Measurements from ENCODE around the gene C11orf91.
A peak's percentile ranks its signal among the peaks of the same experiment; 100 is the strongest.

Gene C11orf91

GRCh38 chr11:33690290-33691065, 10.1 kb downstream of the C11orf91 start:
- Histone ChIP-seq H3K27me3 (ENCODE audit: insufficient read depth, poor library complexity, severe bottlenecking) (no peaks in the 10 kb centered on the region), H3K9me3 (ENCODE audit: severe bottlenecking) (no peaks in the 10 kb centered on the region), H3K4me1 (ENCODE audit: insufficient read depth, poor library complexity, severe bottlenecking) (peaks cover 60% of the 10 kb centered on the region), H3K4me3 (ENCODE audit: severe bottlenecking) (no peak overlapping the region), H3K36me3 (ENCODE audit: low read depth) (no peaks in the 10 kb centered on the region), H3K27ac (ENCODE audit: poor library complexity, severe bottlenecking) (peak overlapping the region; percentile 100)
- DNase-seq (ENCODE audit: low spot score) (peak; percentile 90), ATAC-seq (ENCODE audit: low read depth) (peak; percentile 70)
- TF ChIP-seq CTCF (IDR thresholded peaks at IDR 0.05; ENCODE audit: poor library complexity, severe bottlenecking) = no peak

GRCh38 chr11:33689501-33689900, 11.1 kb downstream of the C11orf91 start:
- Histone ChIP-seq H3K27me3 (ENCODE audit: insufficient read depth, poor library complexity, severe bottlenecking) (no peaks in the 10 kb centered on the region), H3K9me3 (ENCODE audit: severe bottlenecking) (no peaks in the 10 kb centered on the region), H3K27ac (ENCODE audit: poor library complexity, severe bottlenecking) (peak overlapping the region; percentile 100), H3K4me3 (ENCODE audit: severe bottlenecking) (no peak overlapping the region), H3K36me3 (ENCODE audit: low read depth) (no peaks in the 10 kb centered on the region), H3K4me1 (ENCODE audit: insufficient read depth, poor library complexity, severe bottlenecking) (peaks cover 60% of the 10 kb centered on the region)
- no peak for TF ChIP-seq CTCF (IDR thresholded peaks at IDR 0.05; ENCODE audit: poor library complexity, severe bottlenecking)
- DNase-seq (ENCODE audit: low spot score) (no peak), ATAC-seq (ENCODE audit: low read depth) (no peak)

- H3K4me3 ChIP-seq (ENCODE audit: severe bottlenecking) = no peak overlapping the region
- no peaks in the 10 kb centered on the region for H3K9me3 ChIP-seq (ENCODE audit: severe bottlenecking)
- ATAC-seq (ENCODE audit: low read depth) = peak; percentile 33
- DNase-seq (ENCODE audit: low spot score) = peak; percentile 79
- H3K27ac ChIP-seq (ENCODE audit: poor library complexity, severe bottlenecking) = peak overlapping the region; percentile 100
- H3K36me3 ChIP-seq (ENCODE audit: low read depth) = no peaks in the 10 kb centered on the region
- H3K4me1 ChIP-seq (ENCODE audit: insufficient read depth, poor library complexity, severe bottlenecking) = peaks cover 60% of the 10 kb centered on the region
- H3K27me3 ChIP-seq (ENCODE audit: insufficient read depth, poor library complexity, severe bottlenecking) = no peaks in the 10 kb centered on the region
- TF ChIP-seq CTCF (IDR thresholded peaks at IDR 0.05; ENCODE audit: poor library complexity, severe bottlenecking) = no peak
Measured at GRCh38 chr11:33689085-33689484, 11.5 kb downstream of the C11orf91 start.

- Histone ChIP-seq H3K27ac (ENCODE audit: poor library complexity, severe bottlenecking) (peak overlapping the region; percentile 100), H3K9me3 (ENCODE audit: severe bottlenecking) (no peaks in the 10 kb centered on the region), H3K4me1 (ENCODE audit: insufficient read depth, poor library complexity, severe bottlenecking) (peaks cover 50% of the 10 kb centered on the region), H3K36me3 (ENCODE audit: low read depth) (no peaks in the 10 kb centered on the region), H3K4me3 (ENCODE audit: severe bottlenecking) (no peak overlapping the region), H3K27me3 (ENCODE audit: insufficient read depth, poor library complexity, severe bottlenecking) (no peaks in the 10 kb centered on the region)
- no peak for ATAC-seq (ENCODE audit: low read depth)
- DNase-seq (ENCODE audit: low spot score) = no peak
- TF ChIP-seq CTCF (IDR thresholded peaks at IDR 0.05; ENCODE audit: poor library complexity, severe bottlenecking) = peak; percentile 93
Measured at GRCh38 chr11:33687733-33688479, 12.7 kb downstream of the C11orf91 start.

Data from RWPE2 (cell line).